Endothelial cell of umbilical vein (primary cell): ENCODE results near the gene DDX39A.

Experiments
- CTCF ChIP-seq, 2 donors: IDR thresholded peaks; 1 replicate in 1 of 2; 2 replicates in 1 of 2; pipeline ENCODE4 v1.5.1; 2011; ENCODE audit warnings: low read length in 2 of 2, mild to moderate bottlenecking in 2 of 2, moderate library complexity in 2 of 2, control low read depth in 1 of 2, inconsistent platforms in 1 of 2, low read depth in 1 of 2; ENCODE audit not compliant: insufficient read depth in 1 of 2; ENCODE audit errors: extremely low read depth in 1 of 2
- EZH2 ChIP-seq: IDR thresholded peaks from 2 replicates; pipeline ENCODE4 v1.6.1; 2012; ENCODE audit warnings: borderline replicate concordance, low read depth, mild to moderate bottlenecking, moderate library complexity, low read length, inconsistent platforms; ENCODE audit not compliant: severe bottlenecking
- FOS ChIP-seq: IDR thresholded peaks from 2 replicates; pipeline ENCODE4 v1.6.1; 2011; ENCODE audit warnings: mild to moderate bottlenecking, low read length, moderate library complexity, borderline replicate concordance; ENCODE audit not compliant: insufficient read depth
- GATA2 ChIP-seq: IDR thresholded peaks from 2 replicates; pipeline ENCODE4 v1.7.0; 2011; ENCODE audit warnings: low read depth, mild to moderate bottlenecking, moderate library complexity, mixed read lengths, low read length; ENCODE audit not compliant: insufficient read length, insufficient read depth
- JUN ChIP-seq: IDR thresholded peaks from 2 replicates; pipeline ENCODE4 v1.6.1; 2011; ENCODE audit warnings: borderline replicate concordance, low read depth; ENCODE audit not compliant: insufficient read length, insufficient read depth
- MYC ChIP-seq: IDR thresholded peaks from one replicate; pipeline ENCODE4 v1.6.1; 2011; ENCODE audit warnings: mild to moderate bottlenecking, low read depth, low read length
- POLR2A ChIP-seq: IDR thresholded peaks from 2 replicates; pipeline ENCODE4 v1.6.1; 2012; ENCODE audit warnings: low read depth, mild to moderate bottlenecking, control low read depth, low read length
- POLR2AphosphoS5 ChIP-seq: IDR thresholded peaks from 2 replicates; pipeline ENCODE4 v1.6.1; 2012; ENCODE audit warnings: low read depth, mild to moderate bottlenecking, control low read depth, low read length, moderate library complexity; ENCODE audit not compliant: insufficient read depth
- TF ChIP-seq, protein P1 (sequence below): IDR thresholded peaks from 2 replicates; pipeline ENCODE4 v1.6.1; 2011; ENCODE audit not compliant: insufficient read depth, insufficient read length

GRCh38 chr19:14408491-14409145 lies 10.5 kb downstream of the DDX39A start:
- TF ChIP-seq CTCF (IDR thresholded peaks at IDR 0.05; ENCODE audit: extremely low read depth in 1 of 2, insufficient read depth in 1 of 2, low read depth in 1 of 2, low read length in 2 of 2): no peak
- TF ChIP-seq POLR2AphosphoS5: no peak
- TF ChIP-seq, protein P1, sequence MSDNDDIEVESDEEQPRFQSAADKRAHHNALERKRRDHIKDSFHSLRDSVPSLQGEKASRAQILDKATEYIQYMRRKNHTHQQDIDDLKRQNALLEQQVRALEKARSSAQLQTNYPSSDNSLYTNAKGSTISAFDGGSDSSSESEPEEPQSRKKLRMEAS: no peak
- TF ChIP-seq POLR2A: no peak
- TF ChIP-seq EZH2: no peak
- no peak for TF ChIP-seq FOS
- TF ChIP-seq JUN: no peak
- no peak for TF ChIP-seq GATA2
- TF ChIP-seq MYC: no peak
